ENCODE data around the gene SRGN. TPM values are rescaled to one million over a fixed set of nuclear protein-coding genes. Genes with fewer than 3 reads are reported as not detected.

SRGN gene
- total RNA-seq, 1 experiment from 2014 or later = 0.32 TPM

DNA sequence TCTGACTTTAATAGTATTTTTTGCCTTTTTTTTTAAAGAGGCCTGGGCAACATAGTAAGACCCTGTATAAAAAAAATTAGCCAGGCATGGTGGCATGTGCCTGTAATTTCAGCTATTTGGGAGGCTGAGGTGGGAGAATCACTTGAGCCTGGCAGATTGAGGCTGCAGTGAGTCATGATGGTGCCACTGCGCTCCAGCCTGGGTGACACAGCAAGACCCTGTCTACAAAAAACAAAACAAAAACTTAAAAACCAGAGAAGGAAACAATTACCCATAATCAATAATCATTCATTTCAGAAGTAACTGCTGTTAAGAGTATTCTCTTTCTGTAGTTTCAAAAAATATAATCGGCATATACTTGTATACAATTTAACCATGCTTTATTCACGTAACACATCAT lies 64.1 kb downstream of the SRGN start:
- intact Hi-C loops (cut with micrococcal nuclease; ENCODE audit: unreplicated experiment) = no loop called here
- H3K27ac ChIP-seq (ENCODE audit: low read depth, low read length, poor library complexity, severe bottlenecking) = no peak overlapping the region
- no peak overlapping the region for H3K4me3 ChIP-seq (ENCODE audit: low read depth, low read length, poor library complexity, severe bottlenecking)
- no peaks in the 10 kb centered on the region for H3K9me3 ChIP-seq (ENCODE audit: low read depth, low read length, poor library complexity, severe bottlenecking)
- ChIA-PET POLR2A (ENCODE audit: low non-redundant PET) (no interaction called here), CTCF (no interaction called here)
- no peak for DNase-seq (ENCODE audit: low spot score)
- BruUV-seq (replicated peaks) = no TSS peak
- H3K36me3 ChIP-seq (ENCODE audit: insufficient read depth, low read length, poor library complexity, severe bottlenecking) = no peaks in the 10 kb centered on the region
- no peaks in the 10 kb centered on the region for H3K27me3 ChIP-seq (replicated peaks; ENCODE audit: insufficient read depth, low read depth, low read length, poor library complexity)
- no peaks in the 10 kb centered on the region for H3K4me1 ChIP-seq (ENCODE audit: insufficient read depth, low read length, poor library complexity, severe bottlenecking)
- TF ChIP-seq, protein P1, sequence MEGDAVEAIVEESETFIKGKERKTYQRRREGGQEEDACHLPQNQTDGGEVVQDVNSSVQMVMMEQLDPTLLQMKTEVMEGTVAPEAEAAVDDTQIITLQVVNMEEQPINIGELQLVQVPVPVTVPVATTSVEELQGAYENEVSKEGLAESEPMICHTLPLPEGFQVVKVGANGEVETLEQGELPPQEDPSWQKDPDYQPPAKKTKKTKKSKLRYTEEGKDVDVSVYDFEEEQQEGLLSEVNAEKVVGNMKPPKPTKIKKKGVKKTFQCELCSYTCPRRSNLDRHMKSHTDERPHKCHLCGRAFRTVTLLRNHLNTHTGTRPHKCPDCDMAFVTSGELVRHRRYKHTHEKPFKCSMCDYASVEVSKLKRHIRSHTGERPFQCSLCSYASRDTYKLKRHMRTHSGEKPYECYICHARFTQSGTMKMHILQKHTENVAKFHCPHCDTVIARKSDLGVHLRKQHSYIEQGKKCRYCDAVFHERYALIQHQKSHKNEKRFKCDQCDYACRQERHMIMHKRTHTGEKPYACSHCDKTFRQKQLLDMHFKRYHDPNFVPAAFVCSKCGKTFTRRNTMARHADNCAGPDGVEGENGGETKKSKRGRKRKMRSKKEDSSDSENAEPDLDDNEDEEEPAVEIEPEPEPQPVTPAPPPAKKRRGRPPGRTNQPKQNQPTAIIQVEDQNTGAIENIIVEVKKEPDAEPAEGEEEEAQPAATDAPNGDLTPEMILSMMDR (conservative IDR thresholded peaks at IDR 0.05; ENCODE audit: low read depth, low read length) = no peak
- no peak for TF ChIP-seq EZH2 (IDR thresholded peaks at IDR 0.05; ENCODE audit: borderline replicate concordance, low read depth, low read length, poor library complexity, severe bottlenecking)

DNA sequence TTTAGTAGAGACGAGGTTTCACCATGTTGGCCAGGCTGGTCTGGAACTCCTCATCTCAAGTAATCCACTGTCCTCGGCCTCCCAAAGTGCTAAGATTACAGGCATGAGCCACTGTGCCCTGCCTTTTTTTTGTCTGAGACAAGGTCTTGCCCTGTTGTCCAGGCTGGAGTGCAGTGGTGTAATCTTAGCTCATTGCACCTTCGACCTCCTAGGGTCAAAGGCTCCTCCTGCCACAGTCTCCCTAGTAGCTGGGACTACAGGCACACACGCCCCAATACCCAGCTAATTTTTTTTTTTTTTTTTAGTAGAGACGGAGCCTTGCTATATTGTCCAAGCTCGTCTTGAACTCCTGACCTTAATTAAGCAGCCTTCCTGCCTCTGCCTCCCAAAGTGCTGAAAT lies 65.3 kb downstream of the SRGN start:
- DNase-seq (ENCODE audit: low spot score) = no peak
- H3K27me3 ChIP-seq (replicated peaks; ENCODE audit: insufficient read depth, low read depth, low read length, poor library complexity) = no peaks in the 10 kb centered on the region
- intact Hi-C loops (cut with micrococcal nuclease; ENCODE audit: unreplicated experiment) = no loop called here
- no peaks in the 10 kb centered on the region for H3K9me3 ChIP-seq (ENCODE audit: low read depth, low read length, poor library complexity, severe bottlenecking)
- H3K27ac ChIP-seq (ENCODE audit: low read depth, low read length, poor library complexity, severe bottlenecking) = no peak overlapping the region
- H3K4me1 ChIP-seq (ENCODE audit: insufficient read depth, low read length, poor library complexity, severe bottlenecking) = no peaks in the 10 kb centered on the region
- no peak overlapping the region for H3K4me3 ChIP-seq (ENCODE audit: low read depth, low read length, poor library complexity, severe bottlenecking)
- TF ChIP-seq, protein P1 (conservative IDR thresholded peaks at IDR 0.05; ENCODE audit: low read depth, low read length) = no peak
- no peak for TF ChIP-seq EZH2 (IDR thresholded peaks at IDR 0.05; ENCODE audit: borderline replicate concordance, low read depth, low read length, poor library complexity, severe bottlenecking)
- ChIA-PET POLR2A (ENCODE audit: low non-redundant PET) (no interaction called here), CTCF (no interaction called here)
- H3K36me3 ChIP-seq (ENCODE audit: insufficient read depth, low read length, poor library complexity, severe bottlenecking) = peaks cover 7% of the 10 kb centered on the region
- no TSS peak for BruUV-seq (replicated peaks)

Other genes with a start within 250 kb of the SRGN start
- gene DDX50, start 186.8 kb upstream of the SRGN start, total RNA-seq (2021) = 46.1 and 50.1 TPM in 2 replicates
- 154 and 188 TPM in 2 replicates for gene DDX21, start 131.9 kb upstream of the SRGN start, total RNA-seq (2021)
- 40.5 and 42.8 TPM in 2 replicates for gene KIFBP, start 99.3 kb upstream of the SRGN start, total RNA-seq (2021)
- gene VPS26A, start 36.1 kb downstream of the SRGN start, total RNA-seq (2021) = 80.1 and 82.1 TPM in 2 replicates
- 54.3 and 55.3 TPM in 2 replicates for gene SUPV3L1, start 92.1 kb downstream of the SRGN start, total RNA-seq (2021)
- 0.52 and 0.79 TPM in 2 replicates for gene HKDC1, start 132.2 kb downstream of the SRGN start, total RNA-seq (2021)
- gene HK1, start 190.4 kb downstream of the SRGN start, total RNA-seq (2021) = 106 and 107 TPM in 2 replicates

Data from A673 (cell line).